Measurements from ENCODE around the gene GPR75. TPM values are rescaled to one million over a fixed set of nuclear protein-coding genes. Genes with fewer than 3 reads are reported as not detected.
"Not testable (repeated sequence)": the region's sequence is repeated elsewhere in the genome, so short reads cannot be mapped to it uniquely, and the experiment has no call there.

The GPR75 gene
- total RNA-seq, 1 donor from 2014 or later, result 0.92 TPM

DNA sequence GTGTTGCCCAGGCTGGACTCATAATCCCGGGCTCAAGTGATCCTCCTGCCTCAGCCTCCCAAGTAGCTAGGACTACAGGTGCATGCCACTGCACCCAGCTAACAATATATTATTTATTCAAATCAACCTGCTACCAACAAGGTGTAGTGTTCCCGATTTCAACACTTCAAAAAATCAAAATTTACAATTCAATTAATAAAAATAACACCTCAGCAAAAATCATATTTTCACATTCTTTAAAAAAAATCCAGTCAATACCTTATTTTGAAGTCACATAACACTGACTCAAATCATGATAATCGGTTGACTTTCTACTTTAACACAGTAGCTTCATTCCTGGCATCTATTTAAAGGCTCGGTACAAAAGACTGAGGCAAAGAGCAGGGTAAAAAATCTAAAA, 7.2 kb downstream of the GPR75 start:
- DNase-seq, result no peak

DNA sequence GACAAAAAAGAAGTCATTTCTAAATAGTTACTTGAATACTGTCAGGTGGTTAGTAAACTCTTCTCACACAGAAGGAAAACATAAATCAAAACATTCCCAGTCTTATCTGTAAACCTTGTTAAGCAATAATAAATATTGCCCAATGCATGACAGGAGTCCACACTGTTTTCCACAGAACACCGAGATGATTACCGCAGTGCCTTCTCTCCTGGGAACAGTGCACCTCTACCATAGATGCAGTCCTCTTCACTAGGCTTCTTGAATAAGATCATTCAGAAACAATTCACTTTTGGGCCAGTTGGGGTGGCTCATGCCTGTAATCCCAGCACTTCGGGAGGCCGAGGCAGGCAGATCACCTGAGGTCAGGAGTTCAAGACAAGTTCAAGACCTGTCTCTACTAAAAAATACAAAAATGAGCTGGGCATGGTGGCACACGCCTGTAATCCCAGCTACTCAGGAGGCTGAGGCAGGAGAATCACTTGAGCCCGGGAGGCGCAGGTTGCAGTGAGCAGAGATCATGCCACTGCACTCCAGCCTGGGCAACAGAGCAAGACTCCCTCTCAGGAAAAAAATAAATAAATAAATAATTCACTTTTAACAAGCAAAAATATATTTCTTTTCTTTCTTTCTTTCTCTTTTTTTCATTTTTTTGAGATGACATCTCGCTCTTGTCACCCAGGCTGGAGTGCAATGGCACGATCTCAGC, 8.6 kb downstream of the GPR75 start:
- DNase-seq, result not testable (repeated sequence)

DNA sequence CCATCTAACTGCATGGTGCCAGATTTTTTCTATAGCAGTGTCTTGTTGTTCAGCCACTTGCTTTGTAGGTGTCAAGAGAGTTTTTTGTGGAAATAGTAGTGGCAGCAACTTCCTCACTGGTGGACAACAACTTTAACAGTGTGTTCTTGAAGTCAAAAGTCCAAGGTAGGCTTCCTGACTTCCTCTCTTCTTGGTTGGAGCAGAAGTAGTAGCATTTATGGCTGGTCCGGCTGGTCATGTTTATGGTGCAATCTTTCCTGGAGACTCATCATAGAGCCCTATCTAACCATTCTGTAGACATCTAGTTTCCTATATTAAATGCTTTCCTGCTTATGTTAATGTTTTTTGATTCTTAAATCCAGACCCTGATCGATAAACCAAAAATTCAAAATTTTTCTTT, 11.7 kb downstream of the GPR75 start:
- no peak for DNase-seq

DNA sequence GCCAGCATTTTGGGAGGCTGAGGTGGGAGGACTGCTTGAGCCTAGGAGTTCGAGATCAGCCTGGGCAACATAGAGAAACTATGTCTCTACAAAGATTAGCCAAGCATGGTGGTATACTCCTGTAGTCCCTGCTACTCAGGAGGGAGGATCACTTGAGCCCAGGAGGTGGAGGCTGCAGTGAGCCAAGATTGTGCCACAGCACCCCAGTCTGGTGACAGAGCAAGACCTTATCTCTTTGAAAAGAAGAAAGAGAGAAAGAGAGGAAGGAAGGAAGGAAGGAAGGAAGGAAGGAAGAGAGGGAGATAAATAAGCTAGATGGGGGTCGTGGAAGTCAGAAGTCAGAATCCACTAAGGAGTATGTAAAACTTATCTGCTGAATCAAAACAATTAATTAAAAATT, 16.2 kb downstream of the GPR75 start:
- DNase-seq, result no peak

DNA sequence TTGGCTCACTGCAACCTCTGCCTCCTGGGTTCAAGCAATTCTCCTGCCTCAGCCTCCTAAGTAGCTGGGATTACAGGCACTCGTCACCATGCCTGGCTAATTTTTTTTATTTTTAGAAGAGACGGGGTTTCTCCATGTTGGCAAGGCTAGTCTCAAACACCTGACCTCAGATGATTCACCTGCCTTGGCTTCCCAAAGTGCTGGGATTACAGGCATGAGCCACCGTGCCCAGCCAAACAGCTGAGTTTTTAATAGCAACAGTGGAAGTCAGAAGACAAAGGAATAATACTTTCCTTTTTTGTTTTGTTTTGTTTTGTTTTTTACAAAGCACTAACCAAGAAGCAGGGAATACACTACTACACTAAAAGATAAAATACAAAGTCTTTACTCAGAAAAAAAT, 16.9 kb downstream of the GPR75 start:
- no peak for DNase-seq

DNA sequence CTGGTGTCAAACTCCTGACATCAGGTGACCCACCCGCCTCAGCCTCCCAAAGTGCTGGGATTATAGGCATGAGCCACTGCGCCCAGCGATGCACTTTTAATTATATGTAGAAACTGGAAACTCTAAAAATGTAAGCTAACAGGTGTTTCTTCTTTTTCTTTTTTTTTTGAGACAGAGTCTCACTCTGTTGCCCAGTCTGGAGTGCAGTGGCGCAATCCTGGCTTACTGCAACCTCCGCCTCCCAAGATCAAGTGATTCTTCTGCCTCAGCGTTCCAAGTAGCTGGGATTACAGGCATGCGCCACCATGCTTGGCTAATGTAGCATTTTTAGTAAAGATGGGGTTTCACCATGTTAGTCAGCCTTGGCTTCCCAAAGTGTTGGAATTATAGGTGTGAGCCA, 18.1 kb downstream of the GPR75 start:
- DNase-seq, result not testable (repeated sequence)

DNA sequence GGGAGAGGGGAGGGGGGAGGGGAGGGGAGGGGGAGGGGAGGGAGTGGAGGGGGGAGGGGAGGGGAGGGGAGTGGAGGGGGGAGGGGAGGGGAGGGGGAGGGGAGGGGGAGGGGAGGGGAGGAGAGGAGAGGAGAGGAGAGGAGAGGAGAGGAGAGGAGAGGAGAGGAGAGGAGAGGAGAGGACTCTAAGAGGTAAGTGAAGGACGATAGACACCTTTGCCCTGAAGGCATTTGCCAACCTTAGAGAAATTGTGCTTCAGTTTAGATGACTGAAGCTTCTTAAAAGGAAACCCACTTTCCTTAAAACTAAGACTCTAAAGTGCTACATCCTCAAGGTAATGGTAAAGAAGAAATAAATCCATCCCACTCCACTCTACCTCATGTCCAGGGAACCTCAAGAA, 19.2 kb downstream of the GPR75 start:
- no peak for DNase-seq

DNA sequence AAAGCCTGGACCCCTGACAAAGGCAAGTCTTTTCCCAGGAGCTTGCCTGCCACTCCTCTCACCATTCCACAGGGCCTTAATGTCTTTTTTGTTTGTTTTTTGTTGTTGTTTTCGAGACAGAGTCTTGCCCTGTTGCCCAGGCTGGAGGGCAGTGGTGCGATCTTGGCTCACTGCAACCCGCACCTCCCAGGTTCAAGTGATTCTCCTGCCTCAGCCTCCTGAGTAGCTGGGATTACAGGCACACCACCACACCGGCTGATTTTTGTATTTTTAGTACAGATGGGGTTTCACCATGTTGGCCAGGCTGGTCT, 29.8 kb downstream of the GPR75 start:
- DNase-seq, result not testable (repeated sequence)

DNA sequence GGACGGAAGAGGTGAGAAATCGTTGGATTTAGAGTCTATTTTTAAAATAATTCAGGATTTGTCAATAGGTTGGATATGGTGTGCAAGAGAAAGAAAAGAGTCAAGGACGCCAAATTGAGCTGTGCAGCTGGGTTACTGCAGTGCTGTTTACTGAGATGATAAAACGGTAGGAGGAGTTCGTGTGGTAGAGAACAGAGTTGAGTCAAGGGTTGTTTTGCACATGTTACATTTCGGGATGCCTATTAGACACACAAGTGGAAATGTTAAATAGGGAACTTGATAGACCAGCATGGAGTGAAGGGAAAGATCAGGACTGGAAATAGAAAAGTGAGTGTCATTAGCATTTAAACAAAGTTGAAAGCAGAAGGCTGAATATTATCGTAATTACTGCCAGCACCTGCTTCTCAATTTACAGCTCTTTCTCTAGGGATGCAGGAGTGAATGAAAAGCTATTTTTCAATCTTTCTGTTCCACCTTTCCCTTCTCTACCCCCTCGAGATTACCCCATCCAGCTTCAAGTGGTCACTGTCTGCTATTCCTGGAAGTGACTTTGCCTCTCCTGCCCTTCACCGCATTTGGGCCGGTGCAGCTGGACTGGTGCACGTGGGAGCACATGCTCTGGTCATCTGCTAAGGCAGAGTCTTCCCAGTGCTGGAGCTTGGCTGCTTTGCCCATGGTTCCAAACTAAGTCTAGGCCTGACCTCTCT, 30.3 kb downstream of the GPR75 start:
- DNase-seq, result no peak

DNA sequence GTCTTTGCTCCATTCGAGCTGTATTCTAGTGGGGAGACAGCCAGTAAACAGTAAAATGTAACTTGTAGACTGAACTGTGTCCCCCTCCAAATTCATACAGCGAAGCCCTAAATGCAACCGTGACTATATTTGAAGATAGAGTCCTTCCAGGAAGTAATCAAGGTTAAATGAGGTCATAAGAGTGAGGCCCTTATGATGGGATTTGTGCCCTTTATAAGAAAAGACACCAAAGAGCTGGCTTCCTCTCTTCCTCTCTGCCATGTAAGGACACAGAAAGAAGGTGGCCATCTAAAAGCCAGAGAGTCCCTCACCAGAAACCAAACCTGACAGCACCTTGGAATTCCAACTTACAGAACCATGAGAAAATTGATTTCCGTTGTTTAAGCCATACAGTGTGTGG, 31.4 kb downstream of the GPR75 start:
- no peak for DNase-seq

DNA sequence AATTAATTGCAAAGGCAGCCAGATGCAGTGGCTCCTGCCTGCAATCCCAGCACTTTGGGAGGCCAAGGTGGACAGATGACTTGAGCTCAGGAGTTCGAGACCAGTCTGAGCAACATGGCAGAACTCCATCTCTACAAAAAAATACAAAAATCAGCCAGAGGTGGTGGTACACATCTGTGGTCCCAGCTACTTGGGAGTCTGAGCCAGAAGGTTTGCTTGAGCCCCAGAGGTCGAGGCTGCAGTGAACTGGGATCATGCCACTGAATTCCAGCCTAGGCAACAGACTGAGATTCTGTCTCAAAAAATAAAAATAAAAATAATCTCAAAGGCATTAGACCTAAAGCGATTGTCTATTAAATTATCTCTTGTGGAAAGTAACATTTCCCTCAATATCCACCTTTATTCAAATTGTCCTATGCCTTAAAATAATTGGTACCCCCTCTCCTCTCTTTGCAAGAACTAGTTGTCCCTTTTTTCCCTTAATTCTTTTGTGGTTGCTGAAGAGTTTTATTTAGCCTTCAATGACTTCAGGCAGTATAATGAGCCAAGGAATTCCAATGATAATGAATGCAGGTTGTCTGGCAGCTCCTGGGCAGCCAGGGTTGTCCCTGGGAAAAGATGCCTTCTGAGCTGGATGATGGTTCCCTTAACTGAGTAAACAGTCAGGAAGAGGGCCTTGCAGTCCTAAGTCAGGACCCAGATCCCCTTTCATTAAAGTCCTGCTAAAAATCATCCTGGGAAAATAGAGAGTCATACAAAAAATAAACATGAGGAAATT, 32.2 kb downstream of the GPR75 start:
- no peak for DNase-seq

DNA sequence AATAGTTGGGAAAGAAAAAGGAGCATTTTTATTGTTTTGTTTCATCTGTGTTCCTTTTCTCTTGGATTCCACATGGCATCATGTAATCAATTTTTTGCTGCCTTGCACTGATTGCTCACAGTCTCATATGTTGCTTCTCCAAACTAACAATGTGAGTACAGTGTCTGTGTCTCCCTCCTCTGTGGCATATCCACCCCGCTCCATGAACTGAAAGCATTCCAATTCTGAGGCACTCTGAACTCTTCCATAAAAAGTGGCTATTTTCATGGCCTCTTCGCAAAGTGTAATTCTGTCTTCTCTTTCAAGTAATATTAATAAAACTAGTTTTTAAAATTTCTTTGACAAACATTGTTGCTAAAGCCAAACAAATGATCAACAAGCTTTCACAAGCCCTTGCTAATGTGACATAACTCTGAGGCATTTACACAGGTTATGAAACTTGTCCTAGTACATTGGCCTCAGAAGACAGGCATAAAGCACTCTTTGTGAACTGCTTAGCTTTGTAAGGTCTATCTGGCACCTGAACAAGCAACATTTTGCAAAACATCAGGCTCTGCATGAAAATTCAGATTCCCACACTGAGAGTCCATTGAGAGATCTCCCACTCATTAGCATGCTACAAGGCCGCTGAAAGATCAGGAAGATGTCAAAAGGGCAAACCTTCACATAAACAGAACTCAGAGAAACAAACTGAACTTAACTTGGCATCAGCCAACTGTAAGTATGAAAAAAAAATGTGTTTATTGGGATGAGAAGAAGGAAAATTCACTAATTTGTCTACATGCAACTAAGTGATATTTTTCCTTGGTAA, 33.0 kb downstream of the GPR75 start:
- peak; percentile 50 for DNase-seq

DNA sequence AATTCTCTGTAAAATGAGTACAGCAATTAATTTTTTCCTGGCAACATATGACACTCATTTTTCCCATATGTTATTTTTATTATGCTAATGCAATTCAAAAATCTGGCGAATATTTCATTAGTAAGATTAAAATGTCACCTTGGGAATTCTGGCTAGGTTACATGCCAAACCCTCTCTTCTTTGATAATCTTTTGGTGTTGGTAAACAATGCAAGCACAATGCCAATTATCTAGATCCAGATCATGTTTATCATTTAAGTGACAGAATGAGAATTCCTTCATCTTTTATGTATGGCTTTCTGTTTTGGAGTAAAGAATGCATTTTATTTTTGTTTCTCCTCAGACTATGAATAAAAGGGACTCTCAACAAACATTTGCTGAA, 33.7 kb downstream of the GPR75 start:
- no peak for DNase-seq

DNA sequence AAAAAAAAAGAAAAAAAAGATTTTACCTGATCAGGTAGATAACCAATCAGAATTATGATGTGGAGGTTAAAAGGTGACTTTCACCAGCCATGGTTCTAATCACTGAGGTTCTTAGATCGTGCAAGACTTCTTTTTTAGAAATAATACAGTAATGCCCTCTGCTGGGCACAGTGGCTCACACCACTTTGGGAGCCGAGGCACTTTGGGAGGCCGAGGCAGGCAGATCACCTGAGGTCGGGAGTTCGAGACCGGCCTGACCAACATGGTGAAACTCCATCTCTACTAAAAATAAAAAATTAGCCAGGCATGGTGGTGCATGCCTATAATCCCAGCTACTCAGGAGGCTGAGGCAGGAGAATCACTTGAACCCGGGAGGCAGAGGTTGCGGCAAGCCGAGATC, 36.1 kb downstream of the GPR75 start:
- DNase-seq, result not testable (repeated sequence)

DNA sequence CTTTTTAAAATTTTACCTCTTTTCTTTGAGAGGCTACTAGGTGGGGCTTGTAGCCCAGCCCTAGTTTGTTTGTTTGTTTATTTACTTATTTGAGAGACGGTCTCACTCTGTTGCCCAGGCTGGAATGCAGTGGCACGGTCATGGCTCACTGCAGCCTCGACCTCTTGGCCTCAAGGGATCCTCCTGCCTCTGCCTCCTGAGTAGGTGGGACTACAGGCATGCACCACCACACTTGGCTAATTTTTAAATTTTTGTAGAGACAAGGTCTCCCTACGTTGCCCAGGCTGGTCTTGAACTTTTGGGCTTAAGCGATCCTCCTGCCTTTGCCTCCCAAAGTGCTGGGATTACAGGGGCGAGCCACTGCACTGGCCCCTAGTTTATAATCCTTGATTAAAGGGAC, 38.0 kb downstream of the GPR75 start:
- DNase-seq, result no peak

DNA sequence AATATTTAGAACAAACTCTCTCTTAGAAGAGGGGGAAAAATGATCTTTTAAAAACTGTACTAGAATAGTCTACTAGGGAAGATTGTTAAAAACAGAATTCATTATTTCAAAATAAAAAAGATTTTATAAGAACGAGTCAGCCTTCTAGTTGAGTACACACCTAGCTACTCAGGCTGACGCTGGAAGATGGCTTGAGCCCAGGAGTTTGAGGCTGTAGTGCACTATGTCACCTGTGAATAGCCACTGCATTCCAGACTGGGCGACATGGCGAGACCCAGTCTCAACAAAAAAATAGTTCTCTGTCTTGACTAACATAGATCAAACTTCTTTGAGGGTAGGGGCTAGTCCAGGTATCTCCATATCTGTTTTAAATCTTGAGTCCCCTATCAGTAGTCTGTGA, 39.1 kb downstream of the GPR75 start:
- no peak for DNase-seq

DNA sequence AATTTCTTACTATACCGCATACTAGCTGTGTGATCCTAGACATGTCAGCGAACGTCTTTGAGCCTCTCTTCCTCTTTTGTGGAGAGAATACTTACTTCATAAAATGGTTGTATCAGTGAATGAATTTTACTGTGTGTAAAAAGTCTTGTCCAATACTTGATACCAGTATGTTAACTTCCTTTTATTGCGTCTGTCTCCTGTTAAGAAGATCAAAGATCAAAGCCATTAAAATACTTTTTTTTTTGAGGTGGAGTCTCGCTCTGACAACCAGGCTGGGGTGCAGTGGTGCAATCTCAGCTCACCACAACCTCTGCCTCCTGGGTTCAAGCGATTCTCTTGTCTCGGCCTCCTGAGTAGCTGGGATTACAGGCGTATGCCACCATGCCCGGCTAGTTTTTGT, 39.7 kb downstream of the GPR75 start:
- DNase-seq, result no peak

DNA sequence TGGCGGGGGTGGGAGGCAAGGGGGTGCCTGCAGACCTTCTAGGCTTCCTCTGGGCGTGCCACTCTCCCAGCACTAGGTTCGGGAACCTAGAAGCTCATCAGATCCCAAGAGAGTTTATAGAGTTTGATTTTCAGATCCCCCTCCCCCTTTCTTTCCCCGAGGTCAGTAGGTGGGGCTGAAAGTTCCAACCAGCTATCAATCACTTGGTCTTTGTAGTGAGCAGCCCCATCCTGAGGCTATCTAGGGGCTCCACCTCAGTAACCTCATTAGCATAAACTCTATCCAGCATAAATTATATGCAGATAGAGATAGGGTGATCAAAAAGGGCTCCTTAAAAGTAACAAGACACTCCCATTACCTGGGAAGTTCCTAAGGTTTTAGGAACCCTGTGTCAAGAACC, 40.1 kb downstream of the GPR75 start:
- no peak for DNase-seq

DNA sequence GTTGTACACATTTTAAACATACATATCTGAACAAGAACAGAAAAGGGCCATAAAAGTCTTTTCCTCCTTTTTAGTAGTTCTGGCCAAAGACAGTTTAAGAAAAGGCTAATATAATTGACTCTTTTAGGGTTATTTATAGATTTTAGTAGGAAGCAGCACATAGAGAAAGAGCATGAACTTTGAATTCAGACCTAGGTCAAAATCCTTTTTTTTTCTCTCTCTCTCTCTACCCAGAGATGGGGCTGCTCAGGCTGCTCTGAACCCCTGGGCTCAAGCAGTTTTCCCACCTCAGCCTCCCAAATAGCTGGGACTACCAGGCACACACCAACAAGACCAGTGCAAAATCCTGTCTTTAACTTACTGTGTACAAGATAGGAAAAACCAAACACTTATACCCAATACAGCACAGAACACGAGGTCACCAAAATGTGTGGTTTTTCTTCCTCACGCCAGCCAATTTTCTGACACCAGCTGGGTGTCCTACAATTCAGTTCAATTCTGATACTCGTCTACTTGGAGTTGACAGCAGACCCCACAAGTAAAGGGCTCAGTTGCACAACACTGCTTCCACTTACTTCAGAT, 40.8 kb downstream of the GPR75 start:
- DNase-seq, result no peak

DNA sequence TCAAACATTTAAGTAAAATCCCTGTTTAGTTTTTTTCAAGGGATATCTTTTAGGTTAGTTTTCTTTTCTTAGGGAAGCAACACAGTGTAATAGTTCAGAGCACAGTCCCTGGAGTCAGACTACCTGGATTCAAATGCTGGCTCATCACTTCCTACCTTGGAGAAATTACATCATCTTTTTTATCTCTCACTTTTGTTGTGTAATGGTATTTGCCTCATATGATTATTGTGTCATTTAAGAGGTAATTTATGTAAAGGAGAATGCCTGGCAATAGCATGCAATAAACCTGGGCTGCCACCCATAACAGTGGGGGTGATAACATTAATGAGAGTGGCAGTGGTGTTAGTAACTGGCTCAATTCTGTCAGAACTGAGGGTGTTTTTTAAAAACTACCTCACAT, 46.6 kb downstream of the GPR75 start:
- no peak for DNase-seq

DNA sequence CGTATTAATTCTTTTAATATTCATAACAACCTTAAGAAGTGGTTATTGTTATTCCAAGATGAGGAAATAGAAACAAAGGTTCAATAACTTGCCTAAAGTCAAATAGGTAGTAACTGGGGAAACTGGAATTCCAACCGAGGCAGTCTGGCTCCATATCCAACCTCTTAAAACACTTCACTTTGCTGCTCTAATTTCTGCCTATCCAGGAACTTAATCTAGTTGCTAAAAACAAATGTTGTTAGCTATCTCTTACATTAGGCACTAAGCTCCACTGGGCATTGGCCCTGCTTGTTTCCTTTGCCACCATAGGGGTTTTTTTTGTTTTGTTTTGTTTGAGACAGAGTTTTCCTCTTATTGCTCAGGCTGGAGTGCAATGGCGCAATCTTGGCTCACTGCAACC, 48.2 kb downstream of the GPR75 start:
- DNase-seq, result no peak

Measured in tongue (tissue), 2 donors.